IMR-90 (cell line): ENCODE data around the gene URAD. TPM values are rescaled to one million over a fixed set of nuclear protein-coding genes. Genes with fewer than 3 reads are reported as not detected.

Source experiments
- ATAC-seq: fragments of 200-7000 bp; cut with Tn5 transposase; 2 replicates; pipeline ENCODE4 v1.9.1; 2020; ENCODE audit warnings: low read depth, mild to moderate bottlenecking, moderate library complexity
- BruUV-seq: library from RNA; stranded (reverse); fragments of 400-500 nt; replicated peaks from 2 replicates; lab custom pipeline; 2021; lab: Mats Ljungman, UMichigan
- CTCF ChIA-PET: fragments of 300-600 bp; formaldehyde crosslinking; extraction: SDS; loops from one replicate; lab custom pipeline; 2021; ENCODE audit warnings: antibody characterized with exemption; lab: Yijun Ruan, JAX
- POLR2A ChIA-PET: fragments of 300-600 bp; sonication (Branson Sonifier 250); formaldehyde crosslinking; loops from one replicate; lab custom pipeline; 2022; ENCODE audit warnings: antibody characterized with exemption; ENCODE audit not compliant: unreplicated experiment; lab: Charles Lee
- DNase-seq: peaks from one replicate; pipeline ENCODE4 v3.0.0; 2013
- H2AFZ ChIP-seq: replicated peaks from 2 replicates; pipeline ENCODE3; 2013; ENCODE audit warnings: low read length, mild to moderate bottlenecking; ENCODE audit not compliant: poor library complexity
- H2AK5ac ChIP-seq: 2 replicates; pipeline ENCODE4 v1.6.1; 2013; ENCODE audit warnings: low read depth, low read length, inconsistent platforms
- H2AK9ac ChIP-seq: replicated peaks from 2 replicates; pipeline ENCODE3; 2013; ENCODE audit warnings: mild to moderate bottlenecking, low read depth, low read length, moderate library complexity; ENCODE audit not compliant: poor library complexity
- H2BK120ac ChIP-seq: 2 replicates; pipeline ENCODE4 v1.6.1; 2013; ENCODE audit warnings: low read depth, low read length, inconsistent platforms
- H2BK15ac ChIP-seq: 3 replicates; pipeline ENCODE4 v1.6.1; 2013; ENCODE audit warnings: low read depth, low read length, inconsistent platforms
- H2BK20ac ChIP-seq: 2 replicates; pipeline ENCODE4 v1.6.1; 2013; ENCODE audit warnings: low read depth, mild to moderate bottlenecking, inconsistent platforms, low read length, moderate library complexity
- H2BK5ac ChIP-seq: 2 replicates; pipeline ENCODE4 v1.6.1; 2013; ENCODE audit warnings: mild to moderate bottlenecking, low read depth, low read length, inconsistent platforms; ENCODE audit not compliant: poor library complexity, severe bottlenecking
- H3K14ac ChIP-seq: replicated peaks from 2 replicates; pipeline ENCODE4 v1.6.1; 2013; ENCODE audit warnings: low read depth, low read length, inconsistent platforms
- H3K18ac ChIP-seq: 2 replicates; pipeline ENCODE4 v1.6.1; 2013; ENCODE audit warnings: low read depth, low read length, control low read depth
- H3K23ac ChIP-seq: 2 replicates; pipeline ENCODE4 v1.6.1; 2013; ENCODE audit warnings: low read depth, low read length, inconsistent platforms
- H3K27ac ChIP-seq: 2 replicates; pipeline ENCODE4 v1.5.1; 2013; ENCODE audit warnings: mild to moderate bottlenecking, control low read depth, low read length; ENCODE audit not compliant: insufficient read depth
- H3K27me3 ChIP-seq: 2 replicates; pipeline ENCODE4 v1.6.1; 2013; ENCODE audit warnings: low read length; ENCODE audit not compliant: control insufficient read depth, insufficient read depth
- H3K36me3 ChIP-seq: 2 replicates; pipeline ENCODE4 v1.6.1; 2013; ENCODE audit warnings: low read length, mixed read lengths; ENCODE audit not compliant: control insufficient read depth, insufficient read depth
- H3K4ac ChIP-seq: 2 replicates; pipeline ENCODE4 v1.6.1; 2013; ENCODE audit warnings: low read depth, low read length, inconsistent platforms
- H3K4me1 ChIP-seq: 2 replicates; pipeline ENCODE4 v1.6.1; 2013; ENCODE audit warnings: low read length, mixed read lengths; ENCODE audit not compliant: control insufficient read depth, insufficient read depth
- H3K4me2 ChIP-seq: 2 replicates; pipeline ENCODE4 v1.6.1; 2013; ENCODE audit warnings: low read depth, mild to moderate bottlenecking, control low read depth, low read length, moderate library complexity
- H3K4me3 ChIP-seq: 2 replicates; pipeline ENCODE4 v1.5.1; 2013; ENCODE audit warnings: low read depth, mild to moderate bottlenecking, control low read depth, low read length, moderate library complexity; ENCODE audit not compliant: insufficient read depth
- H3K56ac ChIP-seq: 2 replicates; pipeline ENCODE4 v1.6.1; 2013; ENCODE audit warnings: low read length, inconsistent platforms; ENCODE audit not compliant: insufficient read depth; ENCODE audit errors: extremely low read depth
- H3K79me1 ChIP-seq, 2 experiments: 2 replicates each; pipeline ENCODE4 v1.6.1; 2013; ENCODE audit warnings: low read length in 2 of 2, inconsistent platforms in 1 of 2, low read depth in 1 of 2
- H3K9ac ChIP-seq: 2 replicates; pipeline ENCODE4 v1.6.1; 2013; ENCODE audit warnings: low read depth, low read length, control low read depth
- H3K9me1 ChIP-seq: 2 replicates; pipeline ENCODE4 v1.6.1; 2013; ENCODE audit warnings: low read length, inconsistent platforms; ENCODE audit not compliant: insufficient read depth
- H3K9me3 ChIP-seq: 2 replicates; pipeline ENCODE4 v1.6.1; 2013; ENCODE audit warnings: low read length; ENCODE audit not compliant: control insufficient read depth, insufficient read depth
- H4K20me1 ChIP-seq: 2 replicates; pipeline ENCODE4 v1.6.1; 2013; ENCODE audit warnings: low read length, inconsistent platforms; ENCODE audit not compliant: insufficient read depth
- H4K5ac ChIP-seq: 2 replicates; pipeline ENCODE4 v1.6.1; 2013; ENCODE audit warnings: mild to moderate bottlenecking, low read depth, low read length, control low read depth
- H4K8ac ChIP-seq, 2 experiments: 2 replicates each; pipeline ENCODE4 v1.6.1; 2013; ENCODE audit warnings: low read depth in 2 of 2, low read length in 2 of 2, control low read depth in 1 of 2, inconsistent platforms in 1 of 2
- H4K91ac ChIP-seq: 2 replicates; pipeline ENCODE4 v1.6.1; 2013; ENCODE audit warnings: low read depth, low read length, inconsistent platforms; ENCODE audit not compliant: insufficient read depth
- CTCF ChIP-seq: conservative IDR thresholded peaks from 2 replicates; pipeline ENCODE4 v1.5.1; 2012; ENCODE audit warnings: mild to moderate bottlenecking, low read depth, low read length, improper control_type of control experiment
- MXI1 ChIP-seq: IDR thresholded peaks from 2 replicates; pipeline ENCODE4 v1.6.1; 2012; ENCODE audit warnings: low read depth, mild to moderate bottlenecking, low read length, moderate library complexity, borderline replicate concordance
- WGBS, 2 experiments: methylation state at CpG; one replicate each; pipeline versions ENCODE4 v1.1.5 to v1.1.7; 2013; ENCODE audit warnings: missing lambda C conversion rate in 2 of 2; ENCODE audit not compliant: insufficient read length in 1 of 2; ENCODE audit errors: extremely low coverage in 2 of 2; 5-methylcytosine and 5-hydroxymethylcytosine counted together
- dilution Hi-C: fragments of 300-500 bp; cut with HindIII; formaldehyde crosslinking; loops from one replicate; pipeline ENCODE4 v1.14.3; 2018; ENCODE audit warnings: low sequenced_read_pairs; ENCODE audit not compliant: unreplicated experiment
- in situ Hi-C: fragments of 300-500 bp; cut with MboI; formaldehyde crosslinking; loops from 3 replicates; pipeline ENCODE4 v1.14.3; 2019; ENCODE audit warnings: low sequenced_read_pairs, inconsistent platforms, mixed read lengths
- intact Hi-C: fragments of 100-400 bp; cut with micrococcal nuclease; formaldehyde crosslinking; loops from 2 replicates; pipeline ENCODE4 v1.10.0; 2022
- polyA plus RNA-seq, 3 experiments: library from polyadenylated mRNA; depleted of rRNA; stranded (reverse); fragments of >200 nt; gene quantifications; 2 replicates each; pipeline ENCODE4 v1.2.3, GENCODE V29; 2012; ENCODE audit warnings: low replicate concordance in 1 of 3
- total RNA-seq: library from RNA; depleted of rRNA; stranded (reverse); fragments of >200 nt; gene quantifications from 2 replicates; pipeline ENCODE4 v1.2.3, GENCODE V29; 2012

URAD gene
- total and polyA plus RNA-seq, 2 of the 4 experiments (the other 2 are of a cell fraction): not detected

- peak overlapping the region; percentile 38; the same call in 1 of the 2 replicates for H3K4me2 ChIP-seq
- ChIA-PET CTCF (no interaction called here), POLR2A (interaction anchor here (0.5 kb wide), 1 partner anchor 90 kb away, joined by 4 read pairs; no protein-coding TSS in a partner anchor)
- H4K20me1 ChIP-seq: no peaks in the 10 kb centered on the region
- no peaks in the 10 kb centered on the region for H3K9me3 ChIP-seq
- H3K27ac ChIP-seq: no peak overlapping the region
- H2AFZ ChIP-seq: peak overlapping the region; percentile 10
- DNase-seq: no peak
- H4K91ac ChIP-seq: no peak overlapping the region
- no peak overlapping the region for H3K9ac ChIP-seq
- no peak overlapping the region for H4K5ac ChIP-seq
- no peak overlapping the region for H2BK15ac ChIP-seq
- H2AK9ac ChIP-seq: no peak overlapping the region
- H3K79me1 ChIP-seq: no peaks in the 10 kb centered on the region
- H3K9me1 ChIP-seq: no peaks in the 10 kb centered on the region
- H3K14ac ChIP-seq: no peak overlapping the region
- H3K4me3 ChIP-seq: no peak overlapping the region
- no peak overlapping the region for H2BK5ac ChIP-seq
- no peak overlapping the region for H2BK20ac ChIP-seq
- no peaks in the 10 kb centered on the region for H3K36me3 ChIP-seq
- no peak overlapping the region for H3K23ac ChIP-seq
- no peak overlapping the region for H2AK5ac ChIP-seq
- H3K4me1 ChIP-seq: peaks cover 3% of the 10 kb centered on the region; the same call in 1 of the 2 replicates
- H4K8ac ChIP-seq: no peak overlapping the region
- H3K4ac ChIP-seq: no peak overlapping the region
- BruUV-seq: no TSS peak
- in situ Hi-C loops: no loop called here
- no peak overlapping the region for H2BK120ac ChIP-seq
- no peak overlapping the region for H3K56ac ChIP-seq
- TF ChIP-seq MXI1 (no peak), CTCF (peak; percentile 25; the same call in 1 of the 2 replicates)
- intact Hi-C loops: no loop called here
- peaks cover 87% of the 10 kb centered on the region for H3K27me3 ChIP-seq
- 2% methylated on average over 20 of the region's 73 CpGs; no CpG with 5 or more reads in 1 of the 2 experiments for WGBS, 2 experiments
- ATAC-seq: peak; percentile 52
- no peak overlapping the region for H3K18ac ChIP-seq
- dilution Hi-C loops: no loop called here
These were observed 27.9 kb downstream of the URAD start for GRCh38 chr13:27960362-27961226.
